T1000 (cell line): ENCODE measurements around the gene MYH14.

Experiments used
- DNase-seq: peaks from one replicate; lab custom pipeline; 2025; ENCODE audit warnings: mixed read lengths; lab: John Stamatoyannopoulos, UW

The MYH14 gene

GRCh38 chr19:50258918-50259372, 55.5 kb downstream of the MYH14 start:
- DNase-seq = no peak

DNA sequence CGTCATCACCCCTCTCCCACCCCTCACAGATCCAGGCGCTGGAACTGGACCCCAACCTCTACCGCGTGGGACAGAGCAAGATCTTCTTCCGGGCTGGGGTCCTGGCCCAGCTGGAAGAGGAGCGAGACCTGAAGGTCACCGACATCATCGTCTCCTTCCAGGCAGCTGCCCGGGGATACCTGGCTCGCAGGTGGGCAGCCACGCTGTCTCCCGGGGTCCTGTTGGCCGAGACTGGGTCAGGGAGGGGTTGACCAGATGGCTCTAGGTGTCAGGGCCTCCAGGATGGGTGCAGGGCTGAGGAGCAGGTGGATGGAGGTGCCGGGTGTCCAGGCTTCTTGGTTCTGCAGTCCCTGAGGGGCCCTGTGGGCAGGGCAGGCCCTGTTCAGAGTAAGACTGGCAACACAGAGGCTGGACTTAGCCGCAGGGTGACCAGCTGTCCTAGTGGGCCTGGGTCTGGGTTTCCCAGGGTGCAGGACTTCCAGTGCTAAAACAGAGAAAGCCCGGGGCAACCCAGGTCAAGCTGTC, 58.1 kb downstream of the MYH14 start:
- no peak for DNase-seq

GRCh38 chr19:50263176-50263575, 59.8 kb downstream of the MYH14 start:
- DNase-seq = no peak

DNA sequence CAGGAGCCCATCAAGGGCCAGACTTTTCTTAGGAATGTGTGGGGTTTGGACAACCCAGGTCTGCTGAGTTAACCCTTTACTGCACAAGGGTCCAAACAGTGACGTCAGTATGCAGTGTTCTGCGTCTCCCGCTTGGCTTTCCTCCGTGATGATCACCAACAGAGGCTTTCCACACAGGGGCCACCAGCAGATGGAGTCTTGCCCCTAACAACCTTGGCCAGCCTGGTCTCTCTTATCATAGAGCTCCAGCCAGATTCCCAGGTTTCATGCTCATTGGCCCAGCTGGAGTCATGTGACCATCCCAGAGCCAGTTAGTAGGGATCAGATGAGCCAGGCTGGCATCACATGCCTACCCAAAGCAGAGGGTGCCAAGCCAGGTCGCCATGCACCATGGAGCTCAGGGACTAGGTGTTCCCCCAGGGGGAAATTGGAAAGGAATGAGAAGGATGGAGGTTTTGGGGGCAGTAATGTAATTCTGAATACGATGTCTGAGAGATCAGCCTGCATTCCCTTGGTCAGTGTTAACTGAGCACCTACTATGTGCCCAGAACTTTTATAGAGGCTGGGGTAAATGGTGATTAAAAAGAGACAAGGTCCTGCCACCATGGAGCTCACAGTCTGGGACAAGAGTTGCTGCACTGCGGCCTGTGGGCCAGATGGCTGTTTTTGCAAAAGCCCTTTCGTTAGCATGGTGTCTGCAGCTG, 61.2 kb downstream of the MYH14 start:
- DNase-seq = no peak

GRCh38 chr19:50266041-50266440, 62.6 kb downstream of the MYH14 start:
- no peak for DNase-seq

DNA sequence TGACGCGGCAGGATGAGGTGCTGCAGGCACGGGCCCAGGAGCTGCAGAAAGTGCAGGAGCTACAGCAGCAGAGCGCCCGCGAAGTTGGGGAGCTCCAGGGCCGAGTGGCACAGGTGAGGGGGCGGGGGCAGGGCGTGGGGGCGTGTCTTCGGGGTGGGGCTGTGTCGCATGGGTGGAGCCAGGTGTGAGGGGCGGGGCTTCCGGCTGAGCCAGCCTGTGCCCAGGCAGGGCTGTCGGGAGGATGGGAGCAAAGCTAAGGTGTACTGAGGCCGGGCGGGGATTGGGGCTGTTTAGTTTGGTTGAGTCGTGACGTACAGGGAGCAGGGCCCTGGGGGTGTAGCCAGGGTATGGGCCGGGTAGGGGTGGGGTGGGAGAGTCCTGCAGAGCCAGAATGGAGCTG, 63.5 kb downstream of the MYH14 start:
- no peak for DNase-seq

- no peak for DNase-seq
These were observed 64.6 kb downstream of the MYH14 start for GRCh38 chr19:50268041-50268440.

DNA sequence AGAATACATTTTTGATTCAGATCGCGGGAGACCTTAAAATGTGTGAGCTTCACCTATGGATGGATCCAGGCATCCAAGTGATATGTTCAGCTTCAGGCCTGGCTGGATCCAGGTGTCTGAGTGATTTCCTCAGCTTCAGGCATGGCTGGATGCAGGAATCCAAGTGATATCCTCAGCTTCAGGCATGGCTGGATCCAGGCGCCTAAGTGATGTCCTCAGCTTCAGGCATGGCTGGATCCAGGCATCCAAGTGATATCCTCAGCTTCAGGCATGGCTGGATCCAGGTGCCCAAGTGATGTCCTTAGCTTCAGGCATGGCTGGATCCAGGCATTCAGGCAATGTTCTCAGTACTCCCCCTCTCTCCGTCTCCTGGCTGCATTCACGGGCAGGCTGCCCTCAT, 65.1 kb downstream of the MYH14 start:
- no peak for DNase-seq

DNA sequence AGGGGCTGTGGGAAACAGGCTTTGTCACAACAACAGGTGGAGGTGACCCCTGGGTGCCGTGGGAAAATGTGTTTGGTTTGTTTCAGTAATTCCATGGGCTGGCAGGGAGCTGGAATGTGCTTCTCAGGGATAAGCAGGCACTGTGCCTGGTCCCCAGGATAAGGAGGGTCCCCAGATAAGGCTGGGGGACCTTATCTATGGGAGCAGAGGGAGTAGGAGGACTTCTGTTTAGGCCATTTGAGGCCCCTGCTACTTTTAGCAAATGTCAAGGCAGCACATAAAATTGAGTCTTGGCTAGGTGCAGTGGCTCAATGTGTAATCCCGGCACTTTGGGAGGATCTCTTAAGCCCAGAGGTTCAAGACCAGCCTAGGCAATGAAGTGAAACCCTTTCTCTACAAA, 66.2 kb downstream of the MYH14 start:
- no peak for DNase-seq

- no peak for DNase-seq
These were observed 69.0 kb downstream of the MYH14 start for GRCh38 chr19:50272263-50272897.

DNA sequence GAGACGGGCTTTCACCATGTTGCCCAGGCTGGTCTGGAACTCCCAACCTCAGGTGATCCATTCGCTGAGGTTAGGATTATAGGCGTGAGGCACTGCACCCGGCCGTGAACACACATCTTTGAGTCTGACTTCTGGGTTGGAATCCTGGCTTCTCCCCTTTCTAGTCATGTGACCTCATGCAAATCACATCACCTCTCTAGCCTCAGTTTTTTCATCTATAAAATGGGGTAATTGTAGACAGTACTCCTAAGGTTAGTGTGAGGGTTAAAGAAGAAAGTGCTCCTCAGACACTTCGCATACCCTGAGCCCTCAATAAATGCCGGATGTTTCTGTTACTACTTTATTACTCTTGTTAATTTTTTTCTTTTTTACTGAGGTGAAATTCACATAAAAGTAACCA, 70.4 kb downstream of the MYH14 start:
- DNase-seq = no peak

DNA sequence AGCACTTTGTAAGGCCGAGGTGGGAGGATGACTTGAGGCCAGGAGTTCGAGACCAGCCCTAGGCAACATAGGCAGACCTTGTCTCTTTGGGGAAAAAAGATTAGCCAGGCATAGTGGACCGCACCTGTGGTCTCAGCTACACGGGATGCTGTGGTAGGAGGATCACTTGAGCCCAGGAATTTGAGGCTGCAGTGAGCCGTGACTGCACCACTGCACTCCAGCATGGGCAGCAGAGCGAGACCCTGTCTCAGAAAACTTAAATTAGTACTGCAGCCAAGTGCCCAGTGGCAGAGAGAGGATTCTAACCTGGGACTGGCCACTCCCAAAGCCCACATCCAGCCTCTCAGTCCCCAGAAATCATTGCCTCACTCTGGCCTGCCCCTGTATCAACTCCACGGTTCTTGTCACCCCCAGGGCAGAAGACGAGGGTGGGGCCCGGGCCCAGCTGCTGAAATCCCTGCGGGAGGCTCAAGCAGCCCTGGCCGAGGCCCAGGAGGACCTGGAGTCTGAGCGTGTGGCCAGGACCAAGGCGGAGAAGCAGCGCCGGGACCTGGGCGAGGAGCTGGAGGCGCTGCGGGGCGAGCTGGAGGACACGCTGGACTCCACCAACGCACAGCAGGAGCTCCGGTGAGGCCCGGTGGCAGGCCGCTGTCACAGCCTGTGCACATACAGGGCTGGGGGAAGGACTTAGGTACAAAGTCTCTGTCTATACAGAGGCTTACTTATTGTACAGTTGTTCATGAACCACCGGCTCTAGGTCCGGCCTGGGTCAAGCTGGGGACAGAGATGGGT, 72.4 kb downstream of the MYH14 start:
- no peak for DNase-seq

- no peak for DNase-seq
These were observed 73.1 kb downstream of the MYH14 start for GRCh38 chr19:50276370-50277063.

- no peak for DNase-seq
These were observed 74.7 kb downstream of the MYH14 start for GRCh38 chr19:50277966-50278580.

DNA sequence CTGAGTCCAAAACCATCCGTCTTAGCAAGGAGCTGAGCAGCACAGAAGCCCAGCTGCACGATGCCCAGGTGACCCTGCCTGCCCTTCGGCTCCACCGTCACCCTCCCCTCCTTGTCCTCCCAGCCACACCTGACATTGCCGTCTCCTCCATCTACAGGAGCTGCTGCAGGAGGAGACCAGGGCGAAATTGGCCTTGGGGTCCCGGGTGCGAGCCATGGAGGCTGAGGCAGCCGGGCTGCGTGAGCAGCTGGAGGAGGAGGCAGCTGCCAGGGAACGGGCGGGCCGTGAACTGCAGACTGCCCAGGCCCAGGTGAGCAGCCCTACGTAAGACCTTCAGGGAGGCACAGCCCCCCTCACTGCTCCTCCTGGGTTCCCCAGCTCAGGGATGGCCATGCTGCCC, 76.7 kb downstream of the MYH14 start:
- no peak for DNase-seq

GRCh38 chr19:50280983-50281382, 77.6 kb downstream of the MYH14 start:
- DNase-seq = no peak

- DNase-seq = no peak
These were observed 78.1 kb downstream of the MYH14 start for GRCh38 chr19:50281491-50281890.

DNA sequence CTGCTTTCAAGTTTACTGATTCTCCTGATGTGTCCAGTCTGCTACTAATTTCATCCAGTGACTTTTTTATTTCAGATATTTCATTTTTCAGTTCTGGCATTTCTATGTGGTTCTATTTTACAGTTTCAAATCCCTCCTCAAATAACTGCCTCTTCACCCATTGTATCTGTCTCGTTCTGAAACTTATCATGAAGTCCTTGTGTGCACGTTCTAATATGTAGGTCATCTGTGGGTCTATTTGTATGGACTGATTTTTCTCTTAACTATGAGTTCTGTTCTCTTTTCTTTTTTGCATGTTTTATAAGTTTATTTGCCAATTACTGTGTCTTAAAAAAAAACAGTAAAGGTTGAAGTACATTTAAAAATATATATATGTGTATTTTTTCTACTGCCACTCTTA, 82.4 kb downstream of the MYH14 start:
- DNase-seq = no peak

GRCh38 chr19:50286443-50286842, 83.0 kb downstream of the MYH14 start:
- DNase-seq = no peak

DNA sequence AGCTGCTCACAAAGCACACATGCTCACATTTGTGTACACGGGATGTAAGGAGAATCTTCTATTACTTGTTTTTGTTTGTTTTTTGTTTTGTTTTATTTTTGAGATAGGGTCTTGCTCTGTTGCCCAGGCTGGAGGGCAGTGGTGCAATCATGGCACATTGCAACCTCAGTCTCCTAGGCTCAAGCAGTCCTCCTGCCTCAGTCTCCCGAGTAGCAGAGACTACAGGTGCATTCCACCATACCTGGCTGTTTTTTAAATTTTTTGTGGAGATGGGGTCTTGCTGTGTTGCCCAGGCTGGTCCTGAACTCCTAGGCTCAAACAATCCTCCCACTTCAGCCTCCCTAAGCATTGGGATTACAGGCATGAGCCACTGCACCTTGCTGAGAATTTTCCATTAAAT, 83.9 kb downstream of the MYH14 start:
- DNase-seq = no peak

DNA sequence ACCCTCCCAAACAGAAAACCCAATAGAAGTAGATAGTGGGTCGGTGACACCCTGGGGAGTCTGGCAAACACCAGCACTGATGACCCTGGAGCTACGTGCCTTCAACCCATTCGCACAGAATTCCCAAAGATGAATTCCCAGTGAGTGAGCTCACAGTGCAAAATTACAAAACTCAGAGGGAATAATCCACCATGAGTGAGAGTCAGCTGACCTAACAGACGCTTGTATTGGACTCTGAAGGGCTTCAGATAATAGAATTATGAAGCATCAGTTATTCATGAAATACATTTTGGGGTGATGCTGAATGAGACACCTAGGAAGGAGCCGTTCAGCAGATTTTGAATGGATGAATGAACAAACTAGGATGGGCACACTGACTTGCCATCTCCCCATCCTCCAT, 85.5 kb downstream of the MYH14 start:
- no peak for DNase-seq

DNA sequence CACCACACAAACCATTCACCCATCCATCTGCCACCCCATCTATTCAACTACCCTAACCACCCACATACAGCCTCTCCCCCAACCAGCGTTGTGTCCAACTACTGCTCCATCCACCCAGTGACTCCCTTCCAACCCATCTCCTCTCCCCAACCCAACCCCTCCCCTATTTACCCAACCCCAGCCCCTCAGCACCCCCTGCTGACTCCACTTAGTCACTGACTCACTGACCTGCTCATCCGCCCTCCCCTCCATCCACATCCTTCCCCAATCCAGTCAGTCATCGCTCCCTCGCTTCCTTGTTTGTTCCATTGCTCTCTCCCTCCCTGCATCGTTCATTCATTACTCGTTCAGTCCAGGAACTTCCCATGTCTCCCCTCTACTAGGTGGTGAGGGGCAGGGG, 86.6 kb downstream of the MYH14 start:
- no peak for DNase-seq
